Neural progenitor cell (in vitro differentiated cells): ENCODE data around the gene TF.

Source experiments
- CTCF ChIP-seq: fragments of 200-600 bp; sonication (generic); IDR thresholded peaks from 2 replicates; pipeline ENCODE4 v1.5.1; 2017; ENCODE audit warnings: antibody characterized with exemption, mild to moderate bottlenecking
- EZH2 ChIP-seq: fragments of 200-600 bp; sonication (generic); IDR thresholded peaks from 2 replicates; pipeline ENCODE4 v1.6.1; 2017; ENCODE audit warnings: antibody characterized with exemption, mild to moderate bottlenecking, moderate library complexity
- EZH2phosphoT487 ChIP-seq: fragments of 200-600 bp; sonication (generic); IDR thresholded peaks from 2 replicates; pipeline ENCODE4 v1.6.1; 2017; ENCODE audit warnings: antibody characterized with exemption

DNA sequence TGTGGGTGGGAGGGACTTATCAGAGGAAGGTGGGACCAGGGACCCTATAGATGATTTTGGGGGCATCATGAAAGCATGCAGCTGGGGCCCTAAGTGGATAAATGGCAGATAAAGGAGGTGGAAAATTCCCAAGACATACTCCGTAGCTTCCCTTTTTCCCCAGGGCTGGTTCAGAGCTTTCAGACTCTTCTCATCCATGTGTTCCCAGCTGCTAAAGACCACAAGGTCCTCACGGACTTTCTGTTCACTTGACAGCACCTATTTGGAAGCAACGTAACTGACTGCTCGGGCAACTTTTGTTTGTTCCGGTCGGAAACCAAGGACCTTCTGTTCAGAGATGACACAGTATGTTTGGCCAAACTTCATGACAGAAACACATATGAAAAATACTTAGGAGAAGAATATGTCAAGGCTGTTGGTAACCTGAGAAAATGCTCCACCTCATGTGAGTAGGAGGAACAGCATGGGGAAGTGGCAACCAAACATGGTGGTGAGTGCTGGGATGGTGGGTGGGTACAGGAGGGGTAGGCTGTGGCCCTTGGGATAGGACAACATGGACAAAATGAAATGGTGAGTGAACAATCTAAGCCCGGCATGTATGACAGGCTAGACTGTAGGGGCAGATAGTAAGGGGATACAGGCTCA, 30.7 kb downstream of the TF start:
- TF ChIP-seq CTCF (no peak), EZH2 (no peak), EZH2phosphoT487 (no peak)
